ENCODE measurements around the gene RASSF8. TPM values are rescaled to one million over a fixed set of nuclear protein-coding genes. Genes with fewer than 3 reads are reported as not detected.

Gene RASSF8
- total RNA-seq, 1 experiment from 2014 or later, result 51.2 TPM

GRCh38 chr12:26116829-26117715 is 158.6 kb downstream of the RASSF8 start:
- CTCF ChIA-PET, result no interaction called here
- POLR2A ChIA-PET (ENCODE audit: unreplicated experiment), result no interaction called here
- DNase-seq (peak; percentile 48), ATAC-seq (no peak)
- intact Hi-C loops (cut with micrococcal nuclease), result loop anchor here (5.0 to 10.0 kb wide), 2 partner anchors 155 to 408 kb away; no protein-coding TSS in a partner anchor
- Histone ChIP-seq H3K9me3 (ENCODE audit: low read length) (no peaks in the 10 kb centered on the region), H3K27me3 (ENCODE audit: low read length) (no peaks in the 10 kb centered on the region), H3K4me1 (ENCODE audit: insufficient read depth, low read length) (peaks cover 72% of the 10 kb centered on the region), H3K4me3 (ENCODE audit: low read length) (no peak overlapping the region), H3K9ac (ENCODE audit: low read length) (no peak overlapping the region), H3K4me2 (ENCODE audit: low read length) (0 out of 2 replicates have a peak overlapping the region, but pooled peaks have one; percentile 4), H3F3A (ENCODE audit: low read length, unreplicated experiment) (peaks cover 7% of the 10 kb centered on the region), H3K79me2 (ENCODE audit: low read length) (peaks cover 34% of the 10 kb centered on the region), H4K20me1 (ENCODE audit: low read length) (no peaks in the 10 kb centered on the region), H3K9me2 (replicated peaks; ENCODE audit: low read length) (no peaks in the 10 kb centered on the region), H3K36me3 (ENCODE audit: low read depth, low read length) (peaks cover 15% of the 10 kb centered on the region), H2AFZ (ENCODE audit: low read length) (no peak overlapping the region), H3K27ac (ENCODE audit: low read length) (no peak overlapping the region)
- no peak for TF ChIP-seq EZH2phosphoT487 (IDR thresholded peaks at IDR 0.05; ENCODE audit: borderline replicate concordance, low read length)
- TF ChIP-seq EZH2 (IDR thresholded peaks at IDR 0.05; ENCODE audit: low read length, unreplicated experiment), result no peak
- no peak for TF ChIP-seq CTCF (conservative IDR thresholded peaks at IDR 0.05; ENCODE audit: low read depth, low read length)
- no TSS peak for BruUV-seq (replicated peaks)

GRCh38 chr12:26118308-26118707 is 159.8 kb downstream of the RASSF8 start:
- DNase-seq (no peak), ATAC-seq (no peak)
- ChIA-PET CTCF (interaction anchor here (0.6 to 2.3 kb wide), 6 partner anchors 10 to 583 kb away, joined by 3 to 19 read pairs (median 4); no protein-coding TSS in a partner anchor), POLR2A (ENCODE audit: unreplicated experiment) (interaction anchor here (0.5 to 0.7 kb wide), 2 partner anchors 10 to 283 kb away, joined by 3 read pairs; no protein-coding TSS in a partner anchor)
- no TSS peak for BruUV-seq (replicated peaks)
- no peaks in the 10 kb centered on the region for H3K9me3 ChIP-seq (ENCODE audit: low read length)
- intact Hi-C loops (cut with micrococcal nuclease), result loop anchor here (5.0 to 10.0 kb wide), 2 partner anchors 156 to 406 kb away; no protein-coding TSS in a partner anchor
- no peak overlapping the region for H3K27ac ChIP-seq (ENCODE audit: low read length)
- H3K4me3 ChIP-seq (ENCODE audit: low read length), result no peak overlapping the region
- no peaks in the 10 kb centered on the region for H4K20me1 ChIP-seq (ENCODE audit: low read length)
- no peaks in the 10 kb centered on the region for H3K9me2 ChIP-seq (replicated peaks; ENCODE audit: low read length)
- H3K36me3 ChIP-seq (ENCODE audit: low read depth, low read length), result peaks cover 22% of the 10 kb centered on the region
- peaks cover 42% of the 10 kb centered on the region for H3K79me2 ChIP-seq (ENCODE audit: low read length)
- H2AFZ ChIP-seq (ENCODE audit: low read length), result no peak overlapping the region
- no peak overlapping the region for H3K9ac ChIP-seq (ENCODE audit: low read length)
- H3K4me1 ChIP-seq (ENCODE audit: insufficient read depth, low read length), result peaks cover 61% of the 10 kb centered on the region
- H3K27me3 ChIP-seq (ENCODE audit: low read length), result no peaks in the 10 kb centered on the region
- no peak for TF ChIP-seq EZH2 (IDR thresholded peaks at IDR 0.05; ENCODE audit: low read length, unreplicated experiment)
- TF ChIP-seq CTCF (conservative IDR thresholded peaks at IDR 0.05; ENCODE audit: low read depth, low read length), result no peak
- TF ChIP-seq EZH2phosphoT487 (IDR thresholded peaks at IDR 0.05; ENCODE audit: borderline replicate concordance, low read length), result no peak
- H3K4me2 ChIP-seq (ENCODE audit: low read length), result no peak overlapping the region
- H3F3A ChIP-seq (ENCODE audit: low read length, unreplicated experiment), result peaks cover 7% of the 10 kb centered on the region
